Prostate gland (tissue), 2 donors: ENCODE data around the gene OR7A10. TPM values are rescaled to one million over a fixed set of nuclear protein-coding genes. Genes with fewer than 3 reads are reported as not detected.

ENCODE experiments used
- DNase-seq: peaks from one replicate; pipeline ENCODE4 v3.0.0-alpha.2; 2019; ENCODE audit warnings: low spot score
- H3K27ac ChIP-seq, 2 donors: fragments of 200-600 bp; sonication (generic); 2 replicates each; pipeline ENCODE4 v1.5.1; 2017 to 2019
- H3K27me3 ChIP-seq: fragments of 200-600 bp; sonication (generic); replicated peaks from 2 replicates; pipeline ENCODE4 v1.5.1; 2019; ENCODE audit not compliant: insufficient read depth
- H3K36me3 ChIP-seq, 2 donors: fragments of 200-600 bp; sonication (generic); 1 replicate in 1 of 2; 2 replicates in 1 of 2; pipeline versions ENCODE4 v1.5.1 to v1.8.1; 2017 to 2019
- H3K4me1 ChIP-seq: fragments of 200-600 bp; sonication (generic); replicated peaks from 2 replicates; pipeline ENCODE4 v1.5.1; 2019
- H3K4me3 ChIP-seq, 2 donors: fragments of 200-600 bp; sonication (generic); 2 replicates each; pipeline ENCODE4 v1.5.1; 2017 to 2019
- H3K9me3 ChIP-seq: fragments of 200-600 bp; sonication (generic); 2 replicates; pipeline ENCODE4 v1.5.1; 2017
- POLR2A ChIP-seq: fragments of 450-650 bp; IDR thresholded peaks from one replicate; pipeline ENCODE4 v1.6.1; 2016; ENCODE audit warnings: antibody characterized with exemption, mild to moderate bottlenecking
- POLR2AphosphoS5 ChIP-seq: sonication (generic); formaldehyde crosslinking; IDR thresholded peaks from one replicate; pipeline ENCODE4 v1.6.1; 2017; ENCODE audit warnings: antibody characterized with exemption
- WGBS: methylation state at CpG from one replicate; pipeline ENCODE4 v1.1.5; 2018; 5-methylcytosine and 5-hydroxymethylcytosine counted together
- intact Hi-C: fragments of 100-400 bp; cut with DNase I; formaldehyde crosslinking; loops from one replicate; pipeline ENCODE4 v1.14.2; 2022
- total RNA-seq, 2 donors: library from RNA; depleted of rRNA; stranded (reverse); fragments of >200 nt; gene quantifications; one replicate each; pipeline ENCODE4 v1.1.0, GENCODE V29; 2016
- TF ChIP-seq, protein P1 (sequence below), 4 experiments: fragments of 200-600 bp in 2 of 4; fragments of 450-650 bp in 2 of 4; sonication (generic) in 2 of 4; IDR thresholded peaks; 1 replicate in 3 of 4; 2 replicates in 1 of 4; pipeline ENCODE4 v1.5.1; 2016 to 2019; ENCODE audit warnings: antibody characterized with exemption in 4 of 4, mild to moderate bottlenecking in 2 of 4, moderate library complexity in 2 of 4

The OR7A10 gene
- total RNA-seq, 2 donors from 2014 or later: not detected

DNA sequence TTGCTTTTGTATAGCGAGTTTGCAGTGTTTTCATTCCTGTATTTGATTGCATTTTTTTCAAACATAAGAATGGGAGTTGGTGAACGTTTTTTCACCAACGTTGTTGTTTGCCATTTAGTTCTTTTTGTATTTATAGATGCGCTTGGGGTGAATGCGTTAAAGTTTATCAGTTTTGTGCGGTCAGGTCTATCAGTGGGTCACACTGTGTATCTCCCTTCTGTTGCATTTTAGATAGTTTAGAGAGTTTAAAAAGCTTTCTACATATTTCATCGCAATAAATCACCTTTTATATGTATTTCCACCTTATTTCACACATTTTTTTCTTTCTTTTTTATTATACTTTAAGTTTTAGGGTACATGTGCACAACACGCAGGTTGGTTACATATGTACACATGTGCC lies 30.1 kb downstream of the OR7A10 start:
- TF ChIP-seq POLR2A (no peak), POLR2AphosphoS5 (no peak)
- no peaks in the 10 kb centered on the region for H3K4me1 ChIP-seq
- no peak for DNase-seq
- no peak overlapping the region for H3K4me3 ChIP-seq
- H3K9me3 ChIP-seq: no peaks in the 10 kb centered on the region
- H3K27me3 ChIP-seq: no peaks in the 10 kb centered on the region
- WGBS: 66% methylated on average over 8 of the region's 8 CpGs
- intact Hi-C loops: no loop called here
- no peak overlapping the region for H3K27ac ChIP-seq
- no peaks in the 10 kb centered on the region for H3K36me3 ChIP-seq

DNA sequence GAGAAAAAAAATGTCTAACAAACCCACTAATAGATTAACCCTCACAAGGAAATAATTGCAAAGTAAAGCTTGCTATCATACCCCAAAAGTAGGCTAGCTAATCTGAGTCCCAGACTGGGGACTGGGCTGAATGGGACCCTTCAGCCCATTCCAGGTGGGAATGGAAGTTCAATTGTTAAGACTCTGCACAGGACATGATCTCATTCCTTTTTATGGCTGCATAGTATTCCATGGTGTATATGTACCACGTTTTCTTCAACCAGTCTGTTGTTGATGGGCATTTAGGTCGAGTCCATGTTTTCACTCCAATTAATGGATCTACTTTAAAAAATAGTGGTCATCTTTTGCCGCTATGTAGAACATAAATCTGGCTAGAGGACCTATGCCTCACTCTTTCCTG lies 31.7 kb downstream of the OR7A10 start:
- no peak for DNase-seq
- H3K9me3 ChIP-seq: no peaks in the 10 kb centered on the region
- H3K4me3 ChIP-seq: no peak overlapping the region
- no peaks in the 10 kb centered on the region for H3K4me1 ChIP-seq
- TF ChIP-seq, protein P1, sequence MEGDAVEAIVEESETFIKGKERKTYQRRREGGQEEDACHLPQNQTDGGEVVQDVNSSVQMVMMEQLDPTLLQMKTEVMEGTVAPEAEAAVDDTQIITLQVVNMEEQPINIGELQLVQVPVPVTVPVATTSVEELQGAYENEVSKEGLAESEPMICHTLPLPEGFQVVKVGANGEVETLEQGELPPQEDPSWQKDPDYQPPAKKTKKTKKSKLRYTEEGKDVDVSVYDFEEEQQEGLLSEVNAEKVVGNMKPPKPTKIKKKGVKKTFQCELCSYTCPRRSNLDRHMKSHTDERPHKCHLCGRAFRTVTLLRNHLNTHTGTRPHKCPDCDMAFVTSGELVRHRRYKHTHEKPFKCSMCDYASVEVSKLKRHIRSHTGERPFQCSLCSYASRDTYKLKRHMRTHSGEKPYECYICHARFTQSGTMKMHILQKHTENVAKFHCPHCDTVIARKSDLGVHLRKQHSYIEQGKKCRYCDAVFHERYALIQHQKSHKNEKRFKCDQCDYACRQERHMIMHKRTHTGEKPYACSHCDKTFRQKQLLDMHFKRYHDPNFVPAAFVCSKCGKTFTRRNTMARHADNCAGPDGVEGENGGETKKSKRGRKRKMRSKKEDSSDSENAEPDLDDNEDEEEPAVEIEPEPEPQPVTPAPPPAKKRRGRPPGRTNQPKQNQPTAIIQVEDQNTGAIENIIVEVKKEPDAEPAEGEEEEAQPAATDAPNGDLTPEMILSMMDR (IDR thresholded peaks at IDR 0.05): no peak
- TF ChIP-seq POLR2A (no peak), POLR2AphosphoS5 (no peak)
- H3K36me3 ChIP-seq: no peaks in the 10 kb centered on the region
- intact Hi-C loops: no loop called here
- 63% methylated on average over 3 of the region's 3 CpGs for WGBS
- no peak overlapping the region for H3K27ac ChIP-seq
- H3K27me3 ChIP-seq: no peaks in the 10 kb centered on the region

DNA sequence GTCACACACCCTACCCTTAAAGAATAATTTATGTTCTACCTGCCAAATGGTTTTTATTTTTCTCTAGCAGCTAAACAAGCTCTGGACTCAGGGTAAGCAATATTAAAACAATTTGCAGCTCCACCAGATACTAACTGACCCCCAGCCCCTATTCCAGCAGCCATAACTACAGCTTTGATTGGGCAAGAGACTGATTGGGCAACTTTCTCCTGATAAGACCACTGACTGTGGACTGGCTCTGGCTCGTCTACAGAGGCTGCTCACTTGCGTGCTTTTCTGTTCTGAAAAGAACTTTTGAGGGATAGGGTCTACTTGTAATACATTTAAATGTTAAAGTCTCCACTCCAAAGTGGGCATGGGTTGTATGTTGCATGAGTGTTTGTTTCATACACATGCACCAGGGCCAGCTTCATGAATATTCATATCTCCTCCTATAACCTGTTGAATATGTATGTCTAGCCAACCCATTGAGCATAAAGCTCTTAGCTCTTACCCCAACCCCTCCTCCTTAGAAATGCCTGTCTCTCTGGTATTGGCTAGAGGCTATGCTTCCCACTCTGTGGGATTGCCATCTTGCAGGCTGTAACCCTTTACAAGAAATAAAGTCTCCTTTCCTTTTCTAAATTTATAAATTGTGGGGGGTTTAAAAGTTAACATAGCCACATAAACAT lies 33.6 kb downstream of the OR7A10 start:
- H3K36me3 ChIP-seq: no peaks in the 10 kb centered on the region
- no peaks in the 10 kb centered on the region for H3K4me1 ChIP-seq
- no peaks in the 10 kb centered on the region for H3K27me3 ChIP-seq
- H3K9me3 ChIP-seq: no peaks in the 10 kb centered on the region
- H3K27ac ChIP-seq: no peak overlapping the region
- no peak for DNase-seq
- TF ChIP-seq, protein P1 (IDR thresholded peaks at IDR 0.05): no peak
- TF ChIP-seq POLR2AphosphoS5: no peak
- TF ChIP-seq POLR2A: no peak
- H3K4me3 ChIP-seq: no peak overlapping the region
- 77% methylated on average over 2 of the region's 2 CpGs for WGBS
- intact Hi-C loops: no loop called here

DNA sequence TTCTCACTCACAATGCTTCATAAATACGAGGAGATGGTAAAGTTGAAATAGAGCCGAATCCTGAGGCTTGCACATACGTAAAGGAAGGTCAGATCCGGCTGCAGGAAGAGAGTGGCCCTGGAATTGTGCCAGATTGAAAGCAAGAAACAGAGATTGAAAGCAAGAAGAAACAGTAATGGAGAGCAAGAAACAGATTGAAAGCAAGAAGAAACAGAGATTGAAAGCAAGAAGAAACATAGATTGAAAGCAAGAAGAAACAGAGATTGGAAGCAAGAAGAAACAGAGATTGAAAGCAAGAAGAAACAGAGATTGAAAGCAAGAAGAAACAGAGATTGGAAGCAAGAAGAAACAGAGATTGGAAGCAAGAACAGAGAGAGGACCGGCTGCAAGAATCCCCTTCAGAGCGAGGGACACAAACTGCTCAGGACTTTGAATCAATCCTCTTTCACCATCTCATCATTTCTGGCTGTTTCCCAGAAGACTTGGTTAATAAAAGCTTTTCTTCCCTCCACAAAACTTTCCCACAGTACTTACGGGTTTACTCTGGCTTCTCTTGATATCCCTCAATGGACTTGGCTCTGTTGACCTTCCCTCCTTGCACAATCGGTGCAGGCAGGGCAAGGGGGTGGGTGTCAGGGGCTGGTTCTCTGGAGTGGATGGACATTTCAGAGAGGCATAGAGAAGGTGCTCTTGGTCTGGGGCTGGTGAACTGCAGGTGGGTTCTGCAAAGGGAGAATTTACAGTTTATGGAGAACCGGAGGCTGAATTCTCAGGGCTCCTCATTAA lies 39.3 kb downstream of the OR7A10 start:
- no peaks in the 10 kb centered on the region for H3K9me3 ChIP-seq
- H3K27ac ChIP-seq: peak overlapping the region in 1 of 2 donors; percentile 8
- peak; percentile 35 for DNase-seq
- no peak overlapping the region for H3K4me3 ChIP-seq
- H3K36me3 ChIP-seq: no peaks in the 10 kb centered on the region
- H3K4me1 ChIP-seq: no peaks in the 10 kb centered on the region
- intact Hi-C loops: no loop called here
- 49% methylated on average over 9 of the region's 9 CpGs for WGBS
- no peaks in the 10 kb centered on the region for H3K27me3 ChIP-seq
- TF ChIP-seq, protein P1 (IDR thresholded peaks at IDR 0.05): no peak
- TF ChIP-seq POLR2AphosphoS5 (peak; percentile 64), POLR2A (no peak)

DNA sequence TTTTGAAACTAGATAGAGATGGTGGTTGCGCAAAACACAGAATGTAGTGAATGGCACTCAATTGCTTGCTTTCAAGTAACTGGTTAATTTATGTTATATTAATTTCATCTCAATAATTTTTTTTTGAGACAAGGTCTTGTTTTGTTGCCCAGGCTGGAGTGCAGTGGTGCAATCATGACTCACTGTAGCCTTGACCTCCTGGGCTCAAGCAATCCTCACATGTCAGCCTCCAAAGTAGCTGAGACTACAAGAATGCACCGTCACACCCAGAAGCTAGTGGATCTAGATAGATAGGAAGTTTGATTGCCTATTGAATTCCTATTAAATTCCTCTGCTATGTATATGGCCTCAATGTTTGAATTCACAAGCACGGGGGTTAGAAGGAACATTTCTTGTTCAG lies 44.0 kb downstream of the OR7A10 start:
- Histone ChIP-seq H3K4me1 (no peaks in the 10 kb centered on the region), H3K9me3 (no peaks in the 10 kb centered on the region), H3K36me3 (no peaks in the 10 kb centered on the region), H3K27ac (no peak overlapping the region), H3K27me3 (no peaks in the 10 kb centered on the region), H3K4me3 (no peak overlapping the region)
- DNase-seq: no peak
- no peak for TF ChIP-seq POLR2A
- TF ChIP-seq POLR2AphosphoS5: no peak
- TF ChIP-seq, protein P1 (IDR thresholded peaks at IDR 0.05): no peak
- intact Hi-C loops: no loop called here
- WGBS: 89% methylated on average over 3 of the region's 3 CpGs
